ENCODE measurements around the gene DLST. TPM values are rescaled to one million over a fixed set of nuclear protein-coding genes. Genes with fewer than 3 reads are reported as not detected.
A peak's percentile ranks its signal among the peaks of the same experiment; 100 is the strongest.

DLST gene
- total and polyA plus RNA-seq, 11 donors, result 75.7 to 251 (median 190) TPM

- H3K4me3 ChIP-seq, result peak overlapping the region in 4 of 12 donors; percentile 15 to 30 (median 20)
- DNase-seq (no peak), ATAC-seq (no peak)
- intact Hi-C loops (cut with DNase I), result loop anchor here in 1 of 10 donors (5.0 kb wide), 1 partner anchor 51 kb away; the partner anchor contains the start of gene EIF2B2
- no peak for TF ChIP-seq CTCF (IDR thresholded peaks at IDR 0.05)
- TF ChIP-seq POLR2A (IDR thresholded peaks at IDR 0.05), result no peak
- WGBS, 4 donors, result 74 to 87% (median 80%) methylated on average over 9 of the region's 9 CpGs
- peaks cover 0 to 24% (median 14%) of the 10 kb centered on the region in 9 donors for H3K36me3 ChIP-seq
- peaks cover 0 to 73% (median 37%) of the 10 kb centered on the region in 12 donors for H3K4me1 ChIP-seq
- H3K27me3 ChIP-seq, result peaks cover 0 to 9% (median 0%) of the 10 kb centered on the region in 9 donors
- H3K9me3 ChIP-seq, result no peaks in the 10 kb centered on the region
- peak overlapping the region in 6 of 12 donors; percentile 15 to 69 (median 30) for H3K27ac ChIP-seq
Observed at GRCh38 chr14:74950795-74951442, 69.2 kb downstream of the DLST start.

- WGBS, 4 donors, result 52 to 57% (median 55%) methylated on average over 8 to 15 of the region's 15 CpGs
- Histone ChIP-seq H3K4me3 (peak overlapping the region in 7 of 12 donors; percentile 5 to 72 (median 21)), H3K36me3 (peaks cover 0 to 24% (median 14%) of the 10 kb centered on the region in 9 donors), H3K27me3 (peaks cover 0 to 9% (median 0%) of the 10 kb centered on the region in 9 donors), H3K27ac (peak overlapping the region in 9 of 12 donors; percentile 15 to 69 (median 37)), H3K4me1 (peaks cover 0 to 73% (median 38%) of the 10 kb centered on the region in 12 donors), H3K9me3 (no peaks in the 10 kb centered on the region)
- DNase-seq (peak in 1 of 5 donors; percentile 39), ATAC-seq (peak in 1 of 4 donors; percentile 39)
- no peak for TF ChIP-seq POLR2A (IDR thresholded peaks at IDR 0.05)
- TF ChIP-seq CTCF (IDR thresholded peaks at IDR 0.05), result no peak
- intact Hi-C loops (cut with DNase I), result loop anchor here in 1 of 10 donors (5.0 kb wide), 1 partner anchor 51 kb away; the partner anchor contains the start of gene EIF2B2
Observed at GRCh38 chr14:74951443-74952179, 69.9 kb downstream of the DLST start.

- no peaks in the 10 kb centered on the region for H3K9me3 ChIP-seq
- intact Hi-C loops (cut with DNase I), result loop anchor here in 1 of 10 donors (5.0 kb wide), 1 partner anchor 50 kb away; the partner anchor contains the start of gene EIF2B2
- peak overlapping the region in 7 of 12 donors; percentile 22 to 69 (median 37) for H3K27ac ChIP-seq
- peaks cover 0 to 21% (median 11%) of the 10 kb centered on the region in 9 donors for H3K36me3 ChIP-seq
- H3K4me3 ChIP-seq, result peak overlapping the region in 7 of 12 donors; percentile 15 to 78 (median 30)
- 77 to 92% (median 81%) methylated on average over 2 to 6 of the region's 6 CpGs for WGBS, 4 donors
- H3K27me3 ChIP-seq, result peaks cover 0 to 9% (median 0%) of the 10 kb centered on the region in 9 donors
- ATAC-seq (no peak), DNase-seq (no peak)
- TF ChIP-seq POLR2A (IDR thresholded peaks at IDR 0.05), result no peak
- no peak for TF ChIP-seq CTCF (IDR thresholded peaks at IDR 0.05)
- H3K4me1 ChIP-seq, result peaks cover 0 to 69% (median 35%) of the 10 kb centered on the region in 12 donors
Observed at GRCh38 chr14:74952180-74952665, 70.5 kb downstream of the DLST start.
